Activated CD4-positive, alpha-beta memory T cell treated with anti-CD3 and anti-CD28 coated beads, Interleukin-2, amount 10 ng/mL, durations not matched to agents 7 days and 5 days (primary cell): Measurements from ENCODE around the gene EPHB2. TPM values are rescaled to one million over a fixed set of nuclear protein-coding genes. Genes with fewer than 3 reads are reported as not detected.

Experiments
- CTCF ChIA-PET: fragments of 350-600 bp; sonication (Branson Sonifier 250); formaldehyde crosslinking; loops from one replicate; lab custom pipeline; 2021; ENCODE audit warnings: antibody characterized with exemption, inconsistent platforms; lab: Charles Lee
- POLR2A ChIA-PET: fragments of 350-600 bp; sonication (Branson Sonifier 250); formaldehyde crosslinking; loops from one replicate; lab custom pipeline; 2021; ENCODE audit warnings: antibody characterized with exemption; lab: Charles Lee
- DNase-seq: peaks from one replicate; pipeline ENCODE4 v3.0.0-alpha.2; 2020
- H3K27ac Mint-ChIP-seq: one replicate; pipeline ENCODE4 v1.8.0; 2021; ENCODE audit warnings: mild to moderate bottlenecking, mixed read lengths
- H3K27me3 Mint-ChIP-seq: one replicate; pipeline ENCODE4 v1.8.0; 2021; ENCODE audit warnings: mixed read lengths
- H3K36me3 Mint-ChIP-seq: one replicate; pipeline ENCODE4 v1.8.0; 2021; ENCODE audit warnings: low read depth, mixed read lengths
- H3K4me1 Mint-ChIP-seq: one replicate; pipeline ENCODE4 v1.8.0; 2021; ENCODE audit warnings: mixed read lengths
- H3K4me3 Mint-ChIP-seq: one replicate; pipeline ENCODE4 v1.8.0; 2021; ENCODE audit warnings: mild to moderate bottlenecking, mixed read lengths
- H3K9me3 Mint-ChIP-seq: one replicate; pipeline ENCODE4 v1.8.0; 2021; ENCODE audit warnings: mixed read lengths
- total RNA-seq, 2 experiments: library from RNA; stranded (reverse); gene quantifications; one replicate each; pipeline ENCODE4 v1.2.3, GENCODE V29; 2021

Gene EPHB2
- total RNA-seq, 2 experiments from 2014 or later = not detected

GRCh38 chr1:22875841-22876240 lies 165.2 kb downstream of the EPHB2 start:
- CTCF ChIA-PET = no interaction called here

GRCh38 chr1:22876359-22877111 lies 165.9 kb downstream of the EPHB2 start:
- no peaks in the 10 kb centered on the region for H3K36me3 Mint-ChIP-seq
- CTCF ChIA-PET = no interaction called here
- no peaks in the 10 kb centered on the region for H3K9me3 Mint-ChIP-seq
- no peak overlapping the region for H3K27ac Mint-ChIP-seq
- H3K4me3 Mint-ChIP-seq = no peak overlapping the region
- H3K27me3 Mint-ChIP-seq = peaks cover 6% of the 10 kb centered on the region
- no peak for DNase-seq
- POLR2A ChIA-PET = no interaction called here
- no peaks in the 10 kb centered on the region for H3K4me1 Mint-ChIP-seq

More at GRCh38 chr1:22875841-22876240, 165.2 kb downstream of the EPHB2 start:
- no peak for DNase-seq
- POLR2A ChIA-PET = no interaction called here
- no peaks in the 10 kb centered on the region for H3K4me1 Mint-ChIP-seq
- H3K4me3 Mint-ChIP-seq = no peak overlapping the region
- no peaks in the 10 kb centered on the region for H3K36me3 Mint-ChIP-seq
- no peaks in the 10 kb centered on the region for H3K9me3 Mint-ChIP-seq
- H3K27me3 Mint-ChIP-seq = peaks cover 6% of the 10 kb centered on the region
- no peak overlapping the region for H3K27ac Mint-ChIP-seq

- Mint-ChIP-seq H3K27ac (no peak overlapping the region), H3K9me3 (no peaks in the 10 kb centered on the region), H3K36me3 (no peaks in the 10 kb centered on the region)
Observed at GRCh38 chr1:22877112-22877915, 166.7 kb downstream of the EPHB2 start.

GRCh38 chr1:22877980-22878379 lies 167.3 kb downstream of the EPHB2 start:
- Mint-ChIP-seq H3K36me3 (no peaks in the 10 kb centered on the region), H3K4me3 (no peak overlapping the region), H3K27ac (no peak overlapping the region), H3K27me3 (no peaks in the 10 kb centered on the region), H3K9me3 (no peaks in the 10 kb centered on the region), H3K4me1 (no peaks in the 10 kb centered on the region)
- ChIA-PET POLR2A (no interaction called here), CTCF (no interaction called here)
- DNase-seq = no peak

More at GRCh38 chr1:22877112-22877915, 166.7 kb downstream of the EPHB2 start:
- H3K4me1 Mint-ChIP-seq = no peaks in the 10 kb centered on the region
- POLR2A ChIA-PET = no interaction called here
- no peak for DNase-seq
- peaks cover 2% of the 10 kb centered on the region for H3K27me3 Mint-ChIP-seq
- no peak overlapping the region for H3K4me3 Mint-ChIP-seq
- CTCF ChIA-PET = no interaction called here

- Mint-ChIP-seq H3K4me3 (no peak overlapping the region), H3K36me3 (no peaks in the 10 kb centered on the region), H3K9me3 (no peaks in the 10 kb centered on the region), H3K27ac (no peak overlapping the region), H3K27me3 (no peaks in the 10 kb centered on the region), H3K4me1 (no peaks in the 10 kb centered on the region)
- POLR2A ChIA-PET = no interaction called here
- no peak for DNase-seq
- CTCF ChIA-PET = interaction anchor here (1.1 kb wide), 1 partner anchor 10 kb away, joined by 3 read pairs; no protein-coding TSS in a partner anchor
Observed at GRCh38 chr1:22878626-22879025, 168.0 kb downstream of the EPHB2 start.

- no peak for DNase-seq
- Mint-ChIP-seq H3K9me3 (no peaks in the 10 kb centered on the region), H3K4me1 (no peaks in the 10 kb centered on the region), H3K27me3 (no peaks in the 10 kb centered on the region), H3K36me3 (no peaks in the 10 kb centered on the region), H3K27ac (no peak overlapping the region), H3K4me3 (no peak overlapping the region)
- ChIA-PET POLR2A (interaction anchor here (0.6 kb wide), 1 partner anchor 1348 kb away, joined by 4 read pairs; no protein-coding TSS in a partner anchor), CTCF (interaction anchor here (1.1 kb wide), 1 partner anchor 9 kb away, joined by 3 read pairs; no protein-coding TSS in a partner anchor)
Observed at GRCh38 chr1:22879445-22879844, 168.8 kb downstream of the EPHB2 start.

- Mint-ChIP-seq H3K27ac (no peak overlapping the region), H3K36me3 (no peaks in the 10 kb centered on the region), H3K9me3 (no peaks in the 10 kb centered on the region), H3K4me1 (peaks cover 7% of the 10 kb centered on the region), H3K27me3 (no peaks in the 10 kb centered on the region), H3K4me3 (no peak overlapping the region)
- no peak for DNase-seq
- ChIA-PET CTCF (no interaction called here), POLR2A (interaction anchor here (0.6 kb wide), 1 partner anchor 1349 kb away, joined by 4 read pairs; no protein-coding TSS in a partner anchor)
Observed at GRCh38 chr1:22880174-22880601, 169.5 kb downstream of the EPHB2 start.

- Mint-ChIP-seq H3K36me3 (no peaks in the 10 kb centered on the region), H3K27ac (no peak overlapping the region), H3K4me1 (peaks cover 13% of the 10 kb centered on the region), H3K27me3 (peaks cover 7% of the 10 kb centered on the region), H3K9me3 (no peaks in the 10 kb centered on the region), H3K4me3 (no peak overlapping the region)
- no peak for DNase-seq
- ChIA-PET CTCF (no interaction called here), POLR2A (no interaction called here)
Observed at GRCh38 chr1:22883406-22883805, 172.8 kb downstream of the EPHB2 start.

GRCh38 chr1:22884806-22885530 lies 174.3 kb downstream of the EPHB2 start:
- Mint-ChIP-seq H3K4me1 (peaks cover 13% of the 10 kb centered on the region), H3K36me3 (no peaks in the 10 kb centered on the region), H3K4me3 (peak overlapping the region; percentile 21), H3K27me3 (peaks cover 16% of the 10 kb centered on the region), H3K9me3 (no peaks in the 10 kb centered on the region), H3K27ac (peak overlapping the region; percentile 1)
- ChIA-PET POLR2A (no interaction called here), CTCF (interaction anchor here (0.6 to 1.0 kb wide), 2 partner anchors 24 to 180 kb away, joined by 3 to 4 read pairs; no protein-coding TSS in a partner anchor)
- DNase-seq = peak; percentile 60

- ChIA-PET CTCF (interaction anchor here (0.7 kb wide), 1 partner anchor 138 kb away, joined by 3 read pairs; no protein-coding TSS in a partner anchor), POLR2A (no interaction called here)
- peaks cover 16% of the 10 kb centered on the region for H3K27me3 Mint-ChIP-seq
- DNase-seq = no peak
- H3K27ac Mint-ChIP-seq = no peak overlapping the region
- H3K9me3 Mint-ChIP-seq = no peaks in the 10 kb centered on the region
- H3K36me3 Mint-ChIP-seq = no peaks in the 10 kb centered on the region
- peaks cover 13% of the 10 kb centered on the region for H3K4me1 Mint-ChIP-seq
- H3K4me3 Mint-ChIP-seq = no peak overlapping the region
Observed at GRCh38 chr1:22886211-22886610, 175.6 kb downstream of the EPHB2 start.

- POLR2A ChIA-PET = no interaction called here
- Mint-ChIP-seq H3K36me3 (no peaks in the 10 kb centered on the region), H3K27ac (no peak overlapping the region), H3K27me3 (peaks cover 16% of the 10 kb centered on the region), H3K4me3 (no peak overlapping the region), H3K4me1 (peaks cover 13% of the 10 kb centered on the region), H3K9me3 (no peaks in the 10 kb centered on the region)
- CTCF ChIA-PET = interaction anchor here (1.3 to 2.9 kb wide), 2 partner anchors 8 to 184 kb away, joined by 3 to 24 read pairs; no protein-coding TSS in a partner anchor
- DNase-seq = no peak
Observed at GRCh38 chr1:22887491-22887890, 176.9 kb downstream of the EPHB2 start.

- Mint-ChIP-seq H3K27ac (no peak overlapping the region), H3K27me3 (peaks cover 16% of the 10 kb centered on the region), H3K36me3 (no peaks in the 10 kb centered on the region), H3K4me3 (no peak overlapping the region), H3K9me3 (no peaks in the 10 kb centered on the region), H3K4me1 (peaks cover 13% of the 10 kb centered on the region)
- ChIA-PET POLR2A (no interaction called here), CTCF (interaction anchor here (1.0 to 2.9 kb wide), 3 partner anchors 9 to 214 kb away, joined by 3 to 24 read pairs (median 4); no protein-coding TSS in a partner anchor)
- no peak for DNase-seq
Observed at GRCh38 chr1:22888320-22889075, 177.9 kb downstream of the EPHB2 start.
